CD4-positive, alpha-beta T cell treated with Interleukin-12 subunit alpha and Interleukin-12 subunit beta, for 1 hour (primary cell): ENCODE measurements around the gene BCAS1.

ENCODE experiments used
- DNase-seq: peaks from one replicate; pipeline ENCODE4 v3.0.0-alpha.2; 2020

The BCAS1 gene

GRCh38 chr20:53898556-53898931 lies 171.8 kb downstream of the BCAS1 start:
- DNase-seq: no peak

GRCh38 chr20:53897884-53898555 lies 172.4 kb downstream of the BCAS1 start:
- no peak for DNase-seq

GRCh38 chr20:53896647-53897046 lies 173.7 kb downstream of the BCAS1 start:
- no peak for DNase-seq

GRCh38 chr20:53896041-53896440 lies 174.4 kb downstream of the BCAS1 start:
- DNase-seq: no peak

GRCh38 chr20:53895385-53895755 lies 175.0 kb downstream of the BCAS1 start:
- no peak for DNase-seq

- no peak for DNase-seq
Measured at GRCh38 chr20:53894707-53895384, 175.5 kb downstream of the BCAS1 start.
